Uterus (tissue), 4 donors: ENCODE measurements around the gene SHISA9. TPM values are rescaled to one million over a fixed set of nuclear protein-coding genes. Genes with fewer than 3 reads are reported as not detected.

ENCODE experiments used
- DNase-seq, 2 donors: peaks; one replicate each; pipeline ENCODE4 v3.0.0-alpha.2; 2019 to 2020
- H3K27ac ChIP-seq, 2 donors: fragments of 200-600 bp; sonication (generic); 1 replicate in 1 of 2; 2 replicates in 1 of 2; pipeline ENCODE4 v1.5.1; 2016 to 2018
- H3K27me3 ChIP-seq, 2 donors: fragments of 200-600 bp; sonication (generic); one replicate each; pipeline ENCODE4 v1.5.1; 2018 to 2019; ENCODE audit warnings: control low read depth in 1 of 2
- H3K36me3 ChIP-seq, 2 donors: fragments of 200-600 bp; sonication (generic); one replicate each; pipeline ENCODE4 v1.5.1; 2019; ENCODE audit warnings: control low read depth in 1 of 2
- H3K4me1 ChIP-seq, 2 donors: fragments of 200-600 bp; sonication (generic); one replicate each; pipeline ENCODE4 v1.5.1; 2018 to 2019; ENCODE audit warnings: control low read depth in 1 of 2
- H3K4me3 ChIP-seq, 2 donors: fragments of 200-600 bp; sonication (generic); 1 replicate in 1 of 2; 2 replicates in 1 of 2; pipeline ENCODE4 v1.5.1; 2018 to 2019; ENCODE audit warnings: mild to moderate bottlenecking in 1 of 2
- H3K9me3 ChIP-seq, 2 donors: fragments of 200-600 bp; sonication (generic); one replicate each; pipeline ENCODE4 v1.5.1; 2019; ENCODE audit warnings: control low read depth in 1 of 2
- CTCF ChIP-seq, 4 experiments: fragments of 200-600 bp in 2 of 4; fragments of 450-650 bp in 2 of 4; sonication (generic) in 2 of 4; IDR thresholded peaks; one replicate each; pipeline ENCODE4 v1.5.1; 2016 to 2019; ENCODE audit warnings: antibody characterized with exemption in 4 of 4, mild to moderate bottlenecking in 2 of 4, moderate library complexity in 1 of 4
- POLR2A ChIP-seq, 2 donors: fragments of 450-650 bp; IDR thresholded peaks; one replicate each; pipeline ENCODE4 v1.6.1; 2016; ENCODE audit warnings: antibody characterized with exemption in 2 of 2, mild to moderate bottlenecking in 1 of 2, moderate library complexity in 1 of 2
- intact Hi-C: fragments of 100-400 bp; cut with DNase I; formaldehyde crosslinking; loops from one replicate; pipeline ENCODE4 v1.15.1; 2023; ENCODE audit warnings: low total_unique reads
- total RNA-seq, 4 donors: library from RNA; depleted of rRNA in 3 of 4; stranded (reverse); fragments of >200 nt in 3 of 4; gene quantifications; one replicate each; pipeline versions ENCODE4 v1.1.0 to v1.2.4, GENCODE V29; 2014 to 2023
- donor health status: DM: yes; HTN: yes; CAD: no.

Gene SHISA9
- total RNA-seq, 4 donors from 2014 or later: 0.27 TPM; not detected in 3

DNA sequence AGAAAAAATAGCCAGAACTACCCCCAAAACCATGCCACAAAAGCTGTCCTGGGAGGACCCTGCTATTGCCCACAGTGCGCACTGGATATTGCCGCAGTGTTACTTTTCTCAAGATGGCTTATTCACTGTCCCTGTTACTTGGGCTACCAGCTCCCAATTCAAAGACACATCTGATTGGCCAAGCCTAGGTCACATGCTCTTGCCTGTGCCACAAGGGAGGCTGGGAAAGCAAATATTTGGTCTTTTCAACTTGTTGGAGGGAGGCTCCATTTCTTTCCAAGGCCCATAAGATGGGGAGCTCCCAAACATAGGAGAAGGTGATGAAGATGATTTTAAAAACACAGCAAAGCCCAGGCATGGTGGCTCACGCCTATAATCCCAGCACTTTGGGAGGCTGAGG, 257.0 kb downstream of the SHISA9 start:
- Histone ChIP-seq H3K27ac (no peak overlapping the region), H3K9me3 (no peaks in the 10 kb centered on the region), H3K4me3 (no peak overlapping the region), H3K27me3 (no peaks in the 10 kb centered on the region), H3K4me1 (no peaks in the 10 kb centered on the region), H3K36me3 (no peaks in the 10 kb centered on the region)
- no peak for DNase-seq
- intact Hi-C loops: no loop called here
- TF ChIP-seq CTCF (IDR thresholded peaks at IDR 0.05) (no peak), POLR2A (IDR thresholded peaks at IDR 0.05) (no peak)

- Histone ChIP-seq H3K27me3 (no peaks in the 10 kb centered on the region), H3K4me3 (no peak overlapping the region), H3K4me1 (no peaks in the 10 kb centered on the region), H3K9me3 (no peaks in the 10 kb centered on the region), H3K27ac (no peak overlapping the region), H3K36me3 (no peaks in the 10 kb centered on the region)
- no peak for DNase-seq
- TF ChIP-seq CTCF (IDR thresholded peaks at IDR 0.05) (no peak), POLR2A (IDR thresholded peaks at IDR 0.05) (no peak)
- intact Hi-C loops: no loop called here
These were observed 263.6 kb downstream of the SHISA9 start for GRCh38 chr16:13165024-13165423.

DNA sequence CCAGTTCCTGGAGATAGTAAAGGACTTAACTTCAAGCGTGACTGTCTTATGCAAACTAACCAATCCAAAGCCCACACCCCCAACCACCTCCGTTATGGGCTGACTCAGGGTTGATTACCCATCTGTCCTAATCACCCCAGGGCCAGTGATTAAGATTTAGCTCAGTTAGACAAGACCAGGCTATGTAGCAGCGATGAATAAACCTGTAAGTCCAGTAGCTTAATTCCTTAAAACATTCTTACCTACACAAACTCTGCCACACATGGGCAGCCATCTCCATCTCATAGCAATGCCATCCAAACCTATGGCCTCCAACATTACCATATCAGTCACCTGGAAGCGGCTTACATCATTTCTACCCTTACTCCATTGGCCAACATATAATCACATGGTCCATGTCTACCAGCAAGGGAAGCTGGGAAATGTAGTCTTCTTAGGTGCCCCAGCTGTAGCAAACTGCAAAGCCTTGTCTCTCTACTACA, 266.7 kb downstream of the SHISA9 start:
- Histone ChIP-seq H3K36me3 (no peaks in the 10 kb centered on the region), H3K27ac (no peak overlapping the region), H3K4me1 (no peaks in the 10 kb centered on the region), H3K4me3 (no peak overlapping the region), H3K9me3 (no peaks in the 10 kb centered on the region), H3K27me3 (no peaks in the 10 kb centered on the region)
- no peak for TF ChIP-seq CTCF (IDR thresholded peaks at IDR 0.05)
- TF ChIP-seq POLR2A (IDR thresholded peaks at IDR 0.05): no peak
- intact Hi-C loops: no loop called here
- DNase-seq: no peak

GRCh38 chr16:13171313-13171712, 269.9 kb downstream of the SHISA9 start:
- no peak for DNase-seq
- intact Hi-C loops: no loop called here

GRCh38 chr16:13176711-13177110, 275.3 kb downstream of the SHISA9 start:
- Histone ChIP-seq H3K4me3 (no peak overlapping the region), H3K9me3 (no peaks in the 10 kb centered on the region), H3K4me1 (no peaks in the 10 kb centered on the region), H3K27me3 (no peaks in the 10 kb centered on the region), H3K36me3 (no peaks in the 10 kb centered on the region), H3K27ac (no peak overlapping the region)
- TF ChIP-seq POLR2A (IDR thresholded peaks at IDR 0.05) (no peak), CTCF (IDR thresholded peaks at IDR 0.05) (no peak)
- intact Hi-C loops: no loop called here
- DNase-seq: no peak

More at GRCh38 chr16:13171313-13171712, 269.9 kb downstream of the SHISA9 start:
- H3K27ac ChIP-seq: no peak overlapping the region
- H3K36me3 ChIP-seq: no peaks in the 10 kb centered on the region
- no peaks in the 10 kb centered on the region for H3K27me3 ChIP-seq
- no peaks in the 10 kb centered on the region for H3K9me3 ChIP-seq
- no peak overlapping the region for H3K4me3 ChIP-seq
- H3K4me1 ChIP-seq: no peaks in the 10 kb centered on the region
- TF ChIP-seq POLR2A (IDR thresholded peaks at IDR 0.05) (no peak), CTCF (IDR thresholded peaks at IDR 0.05) (no peak)
